Measurements from ENCODE around the gene SORCS2.

DNA sequence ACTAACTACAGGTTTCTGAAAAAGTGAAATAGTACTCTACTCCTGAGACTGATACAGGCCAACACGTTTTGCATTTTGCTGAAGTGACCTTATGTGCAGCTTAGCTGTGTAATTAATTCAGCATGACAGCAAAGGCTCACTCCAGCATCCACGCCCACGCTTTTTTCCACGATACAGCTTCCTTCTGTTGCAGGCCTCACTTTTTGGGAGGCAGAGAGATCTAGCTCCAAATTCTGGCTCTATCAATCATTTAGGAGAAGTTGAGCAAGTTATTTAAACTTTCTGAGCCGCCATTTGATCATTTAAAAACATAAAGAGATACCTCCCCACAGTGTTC, 587.1 kb downstream of the SORCS2 start:
- no peak for TF ChIP-seq POLR2A (IDR thresholded peaks at IDR 0.05)
- TF ChIP-seq, protein P1, sequence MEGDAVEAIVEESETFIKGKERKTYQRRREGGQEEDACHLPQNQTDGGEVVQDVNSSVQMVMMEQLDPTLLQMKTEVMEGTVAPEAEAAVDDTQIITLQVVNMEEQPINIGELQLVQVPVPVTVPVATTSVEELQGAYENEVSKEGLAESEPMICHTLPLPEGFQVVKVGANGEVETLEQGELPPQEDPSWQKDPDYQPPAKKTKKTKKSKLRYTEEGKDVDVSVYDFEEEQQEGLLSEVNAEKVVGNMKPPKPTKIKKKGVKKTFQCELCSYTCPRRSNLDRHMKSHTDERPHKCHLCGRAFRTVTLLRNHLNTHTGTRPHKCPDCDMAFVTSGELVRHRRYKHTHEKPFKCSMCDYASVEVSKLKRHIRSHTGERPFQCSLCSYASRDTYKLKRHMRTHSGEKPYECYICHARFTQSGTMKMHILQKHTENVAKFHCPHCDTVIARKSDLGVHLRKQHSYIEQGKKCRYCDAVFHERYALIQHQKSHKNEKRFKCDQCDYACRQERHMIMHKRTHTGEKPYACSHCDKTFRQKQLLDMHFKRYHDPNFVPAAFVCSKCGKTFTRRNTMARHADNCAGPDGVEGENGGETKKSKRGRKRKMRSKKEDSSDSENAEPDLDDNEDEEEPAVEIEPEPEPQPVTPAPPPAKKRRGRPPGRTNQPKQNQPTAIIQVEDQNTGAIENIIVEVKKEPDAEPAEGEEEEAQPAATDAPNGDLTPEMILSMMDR (IDR thresholded peaks at IDR 0.05), result no peak
